ENCODE results near the gene RASAL2. TPM values are rescaled to one million over a fixed set of nuclear protein-coding genes. Genes with fewer than 3 reads are reported as not detected.
A peak's percentile ranks its signal among the peaks of the same experiment; 100 is the strongest.

Gene RASAL2
- total RNA-seq, 1 donor from 2014 or later, result 12.4 TPM

GRCh38 chr1:178232108-178232507, 138.2 kb downstream of the RASAL2 start:
- no peak for DNase-seq (ENCODE audit: low read depth)
- no peak for TF ChIP-seq CTCF (IDR thresholded peaks at IDR 0.05; ENCODE audit: insufficient read depth, low read length, severe bottlenecking)
- Histone ChIP-seq H3K36me3 (ENCODE audit: control insufficient read depth, insufficient read depth, low read length) (no peaks in the 10 kb centered on the region), H3K4me3 (ENCODE audit: low read depth, low read length) (no peak overlapping the region), H3K27me3 (ENCODE audit: control insufficient read depth, insufficient read depth, low read length) (no peaks in the 10 kb centered on the region)
- no peak for FAIRE-seq

DNA sequence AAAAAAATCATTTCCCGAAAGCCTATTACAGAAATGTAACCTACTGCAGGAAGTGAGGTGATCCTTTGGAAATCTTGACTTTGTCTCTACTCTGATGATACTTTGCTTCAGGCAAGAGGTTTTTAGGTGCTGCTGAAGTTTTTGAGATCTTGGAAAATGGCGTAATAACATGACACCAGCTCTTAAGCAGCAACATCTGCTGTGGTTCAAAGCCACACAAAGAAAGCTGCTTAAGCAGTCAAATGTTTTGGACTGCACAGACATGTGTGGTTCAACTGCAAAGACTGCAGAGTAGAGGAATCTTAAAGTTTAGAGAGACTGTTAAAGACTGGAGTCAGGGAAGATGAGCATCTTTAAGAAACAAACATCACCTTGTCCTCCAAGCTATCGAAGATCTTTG, 139.0 kb downstream of the RASAL2 start:
- H3K36me3 ChIP-seq (ENCODE audit: control insufficient read depth, insufficient read depth, low read length), result no peaks in the 10 kb centered on the region
- H3K4me3 ChIP-seq (ENCODE audit: low read depth, low read length), result no peak overlapping the region
- no peak for TF ChIP-seq CTCF (IDR thresholded peaks at IDR 0.05; ENCODE audit: insufficient read depth, low read length, severe bottlenecking)
- H3K27me3 ChIP-seq (ENCODE audit: control insufficient read depth, insufficient read depth, low read length), result no peaks in the 10 kb centered on the region
- FAIRE-seq, result no peak
- peak; percentile 38 for DNase-seq (ENCODE audit: low read depth)

DNA sequence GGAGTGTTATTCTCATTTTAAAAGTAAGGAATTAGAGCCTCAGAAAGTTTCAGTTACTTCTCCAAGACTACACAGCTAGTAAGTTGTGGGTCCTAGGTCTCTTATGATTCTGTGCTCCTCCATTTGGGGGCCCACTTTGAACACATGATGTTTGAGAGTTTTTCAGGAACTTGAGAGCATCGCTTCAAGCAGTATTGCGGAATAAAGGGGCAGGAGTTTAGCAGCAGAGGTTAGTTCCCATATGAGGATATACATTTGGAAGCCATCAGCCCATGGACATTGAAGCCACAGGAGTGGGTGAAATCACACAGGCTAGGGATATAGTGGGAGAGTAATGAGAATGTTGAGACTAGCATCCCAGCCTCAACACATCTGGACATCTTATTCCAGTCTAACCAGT, 143.2 kb downstream of the RASAL2 start:
- Histone ChIP-seq H3K4me3 (ENCODE audit: low read depth, low read length) (no peak overlapping the region), H3K27me3 (ENCODE audit: control insufficient read depth, insufficient read depth, low read length) (no peaks in the 10 kb centered on the region), H3K36me3 (ENCODE audit: control insufficient read depth, insufficient read depth, low read length) (no peaks in the 10 kb centered on the region)
- DNase-seq (ENCODE audit: low read depth), result no peak
- no peak for TF ChIP-seq CTCF (IDR thresholded peaks at IDR 0.05; ENCODE audit: insufficient read depth, low read length, severe bottlenecking)
- no peak for FAIRE-seq

- Histone ChIP-seq H3K36me3 (ENCODE audit: control insufficient read depth, insufficient read depth, low read length) (no peaks in the 10 kb centered on the region), H3K4me3 (ENCODE audit: low read depth, low read length) (no peak overlapping the region), H3K27me3 (ENCODE audit: control insufficient read depth, insufficient read depth, low read length) (no peaks in the 10 kb centered on the region)
- peak; percentile 100 for DNase-seq (ENCODE audit: low read depth)
- no peak for FAIRE-seq
- no peak for TF ChIP-seq CTCF (IDR thresholded peaks at IDR 0.05; ENCODE audit: insufficient read depth, low read length, severe bottlenecking)
These were observed 145.0 kb downstream of the RASAL2 start for GRCh38 chr1:178238722-178239510.

- no peaks in the 10 kb centered on the region for H3K27me3 ChIP-seq (ENCODE audit: control insufficient read depth, insufficient read depth, low read length)
- H3K36me3 ChIP-seq (ENCODE audit: control insufficient read depth, insufficient read depth, low read length), result no peaks in the 10 kb centered on the region
- no peak for TF ChIP-seq CTCF (IDR thresholded peaks at IDR 0.05; ENCODE audit: insufficient read depth, low read length, severe bottlenecking)
- FAIRE-seq (no peak), DNase-seq (ENCODE audit: low read depth) (peak; percentile 93)
- H3K4me3 ChIP-seq (ENCODE audit: low read depth, low read length), result no peak overlapping the region
These were observed 147.2 kb downstream of the RASAL2 start for GRCh38 chr1:178241057-178241456.

DNA sequence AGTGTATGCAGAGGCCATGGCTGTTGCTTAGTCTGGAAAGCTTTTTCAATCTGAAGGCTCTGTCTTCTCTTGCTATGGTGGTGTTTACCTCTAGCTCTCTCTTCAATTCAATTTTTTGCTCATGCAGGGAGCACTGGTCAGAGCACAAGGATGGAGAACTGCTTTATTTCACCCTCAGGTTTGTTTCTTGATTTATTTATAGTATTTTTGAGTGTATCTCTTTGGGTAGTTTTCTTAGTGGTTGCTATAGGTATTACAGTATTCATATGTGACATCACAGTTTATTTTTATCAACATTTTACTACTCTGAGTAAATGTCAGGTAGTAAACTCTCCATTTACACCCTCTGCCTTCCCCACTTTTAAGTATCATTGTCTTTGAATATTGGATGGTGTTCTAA, 147.9 kb downstream of the RASAL2 start:
- H3K36me3 ChIP-seq (ENCODE audit: control insufficient read depth, insufficient read depth, low read length), result no peaks in the 10 kb centered on the region
- no peak for TF ChIP-seq CTCF (IDR thresholded peaks at IDR 0.05; ENCODE audit: insufficient read depth, low read length, severe bottlenecking)
- no peak for DNase-seq (ENCODE audit: low read depth)
- H3K4me3 ChIP-seq (ENCODE audit: low read depth, low read length), result no peak overlapping the region
- FAIRE-seq, result no peak
- H3K27me3 ChIP-seq (ENCODE audit: control insufficient read depth, insufficient read depth, low read length), result no peaks in the 10 kb centered on the region
